Colon (tissue), 2 donors: ENCODE data around the gene PLA2G4E.

Source experiments
- FAIRE-seq: peaks from 2 replicates; lab custom pipeline; 2012; peaks lifted over from hg19 to GRCh38; lab: Jason Lieb, UNC
- donor health status: control.
- donor health status: control.

Gene PLA2G4E

GRCh38 chr15:42018306-42019224 lies 2.3 kb downstream of the PLA2G4E start:
- FAIRE-seq: no peak

GRCh38 chr15:42016971-42017370 lies 3.9 kb downstream of the PLA2G4E start:
- FAIRE-seq: no peak

- no peak for FAIRE-seq
Measured at GRCh38 chr15:42014406-42014805, 6.4 kb downstream of the PLA2G4E start.

GRCh38 chr15:42012928-42013482 lies 7.8 kb downstream of the PLA2G4E start:
- FAIRE-seq: no peak

- FAIRE-seq: no peak
Measured at GRCh38 chr15:42012241-42012640, 8.6 kb downstream of the PLA2G4E start.

- FAIRE-seq: no peak
Measured at GRCh38 chr15:42011074-42011473, 9.8 kb downstream of the PLA2G4E start.

GRCh38 chr15:42010434-42010833 lies 10.4 kb downstream of the PLA2G4E start:
- FAIRE-seq: no peak

GRCh38 chr15:42009474-42009873 lies 11.4 kb downstream of the PLA2G4E start:
- FAIRE-seq: no peak

GRCh38 chr15:42009022-42009421 lies 11.8 kb downstream of the PLA2G4E start:
- FAIRE-seq: no peak

GRCh38 chr15:42007386-42007785 lies 13.5 kb downstream of the PLA2G4E start:
- FAIRE-seq: no peak

GRCh38 chr15:42002333-42002732 lies 18.5 kb downstream of the PLA2G4E start:
- FAIRE-seq: no peak

GRCh38 chr15:42001236-42001635 lies 19.6 kb downstream of the PLA2G4E start:
- no peak for FAIRE-seq

GRCh38 chr15:41999290-42000285 lies 21.3 kb downstream of the PLA2G4E start:
- no peak for FAIRE-seq

GRCh38 chr15:41997845-41998244 lies 23.0 kb downstream of the PLA2G4E start:
- no peak for FAIRE-seq

GRCh38 chr15:41996921-41997592 lies 23.8 kb downstream of the PLA2G4E start:
- no peak for FAIRE-seq

GRCh38 chr15:41996376-41996775 lies 24.5 kb downstream of the PLA2G4E start:
- no peak for FAIRE-seq

- no peak for FAIRE-seq
Measured at GRCh38 chr15:41995476-41995855, 25.4 kb downstream of the PLA2G4E start.

- no peak for FAIRE-seq
Measured at GRCh38 chr15:41994772-41995475, 25.9 kb downstream of the PLA2G4E start.

- no peak for FAIRE-seq
Measured at GRCh38 chr15:41994171-41994650, 26.6 kb downstream of the PLA2G4E start.

- no peak for FAIRE-seq
Measured at GRCh38 chr15:41993472-41994170, 27.2 kb downstream of the PLA2G4E start.
